HEK293 (cell line): ENCODE results near the gene ABHD14A.

Experiments used
- ZNF114 ChIP-seq: fragments of 450-650 bp; formaldehyde crosslinking; IDR thresholded peaks from 2 replicates; pipeline ENCODE4 v1.5.0; 2017; ENCODE audit warnings: missing biosample characterization, missing genetic modification characterization
- ZNF121 ChIP-seq: fragments of 450-650 bp; formaldehyde crosslinking; IDR thresholded peaks from 2 replicates; pipeline ENCODE4 v1.5.1; 2016; ENCODE audit warnings: missing biosample characterization, missing genetic modification characterization
- ZNF274 ChIP-seq, 2 experiments: fragments of 200-500 bp in 1 of 2; fragments of 450-650 bp in 1 of 2; sonication (Bioruptor generic) in 1 of 2; formaldehyde crosslinking in 1 of 2; IDR thresholded peaks; 2 replicates each; pipeline versions ENCODE4 v1.5.1 to v1.6.1; 2014 to 2016; ENCODE audit warnings: borderline replicate concordance in 1 of 2, inconsistent platforms in 1 of 2, low read length in 1 of 2, missing biosample characterization in 1 of 2, missing genetic modification characterization in 1 of 2
- ZNF292 ChIP-seq: fragments of 450-650 bp; formaldehyde crosslinking; IDR thresholded peaks from 2 replicates; pipeline ENCODE4 v1.5.1; 2016; ENCODE audit warnings: low read depth, missing biosample characterization, missing genetic modification characterization, borderline replicate concordance
- ZNF549 ChIP-seq: fragments of 450-650 bp; IDR thresholded peaks from 2 replicates; pipeline ENCODE4 v1.5.1; 2018; ENCODE audit warnings: missing biosample characterization, missing genetic modification characterization, mild to moderate bottlenecking, inconsistent platforms, moderate library complexity
- ZNF561 ChIP-seq: fragments of 450-650 bp; IDR thresholded peaks from 2 replicates; pipeline ENCODE4 v1.5.1; 2018; ENCODE audit warnings: missing biosample characterization, missing genetic modification characterization, borderline replicate concordance
- TF ChIP-seq, protein P1 (sequence below): fragments of 450-650 bp; formaldehyde crosslinking; IDR thresholded peaks from 2 replicates; pipeline ENCODE4 v1.5.1; 2016; ENCODE audit warnings: missing biosample characterization, missing genetic modification characterization
- TF ChIP-seq, protein P2 (sequence below): fragments of 450-650 bp; formaldehyde crosslinking; IDR thresholded peaks from 2 replicates; pipeline ENCODE4 v1.5.1; 2016; ENCODE audit warnings: missing biosample characterization, missing genetic modification characterization
- TF ChIP-seq, protein P3 (sequence below): IDR thresholded peaks from 2 replicates; pipeline ENCODE4 v1.6.1; 2011; ENCODE audit warnings: mild to moderate bottlenecking, low read depth, low read length, borderline replicate concordance
- TF ChIP-seq, protein P4 (sequence below): fragments of 450-650 bp; IDR thresholded peaks from 2 replicates; pipeline ENCODE4 v1.5.1; 2018; ENCODE audit warnings: missing biosample characterization, missing genetic modification characterization

DNA sequence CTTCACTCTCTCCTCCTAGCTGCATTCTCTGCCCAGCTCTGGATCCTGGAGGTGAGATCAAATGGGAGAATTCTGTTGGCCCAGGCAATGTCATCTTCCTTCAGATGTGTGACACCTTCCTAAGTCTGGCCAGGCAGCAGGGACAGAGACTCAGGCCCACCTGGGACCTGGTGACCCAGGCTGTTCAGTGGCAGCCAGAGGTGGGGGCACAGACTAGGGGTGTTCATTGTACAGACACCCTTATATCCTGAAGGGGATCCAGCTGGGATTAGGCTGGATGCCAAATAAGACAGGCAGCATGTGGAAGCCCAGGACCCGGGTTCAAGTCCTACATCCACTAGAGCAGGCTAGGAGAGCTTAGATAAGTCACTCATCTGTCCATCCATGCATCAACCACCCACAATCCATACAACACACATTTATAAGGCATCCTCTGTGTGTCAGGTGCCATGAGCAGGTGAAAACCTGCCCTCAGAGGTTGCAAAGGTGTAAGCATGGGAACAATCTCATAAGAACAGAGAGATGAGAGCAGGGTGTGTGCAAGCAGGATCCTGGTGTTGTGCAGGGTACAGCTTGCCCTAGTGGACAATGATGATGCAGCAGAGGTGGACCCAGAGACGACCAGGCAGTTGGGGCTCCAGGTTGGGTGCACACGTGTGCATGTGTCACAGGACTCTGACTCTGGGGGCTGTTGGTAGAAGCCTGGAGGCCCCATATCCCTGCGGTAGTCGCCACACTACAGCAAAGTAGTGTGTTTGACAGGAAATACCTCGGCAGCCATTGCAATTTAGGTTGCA, 39.1 kb downstream of the ABHD14A start:
- TF ChIP-seq ZNF549 (no peak), ZNF274 (IDR thresholded peaks at IDR 0.05; ENCODE audit: low read length) (no peak), ZNF274 (tag by site-specific recombination; IDR thresholded peaks at IDR 0.05; ENCODE audit: borderline replicate concordance) (no peak), ZNF561 (no peak), ZNF114 (tag by site-specific recombination) (no peak), ZNF292 (tag by site-specific recombination) (no peak), ZNF121 (tag by site-specific recombination) (no peak)
- TF ChIP-seq, protein P1, sequence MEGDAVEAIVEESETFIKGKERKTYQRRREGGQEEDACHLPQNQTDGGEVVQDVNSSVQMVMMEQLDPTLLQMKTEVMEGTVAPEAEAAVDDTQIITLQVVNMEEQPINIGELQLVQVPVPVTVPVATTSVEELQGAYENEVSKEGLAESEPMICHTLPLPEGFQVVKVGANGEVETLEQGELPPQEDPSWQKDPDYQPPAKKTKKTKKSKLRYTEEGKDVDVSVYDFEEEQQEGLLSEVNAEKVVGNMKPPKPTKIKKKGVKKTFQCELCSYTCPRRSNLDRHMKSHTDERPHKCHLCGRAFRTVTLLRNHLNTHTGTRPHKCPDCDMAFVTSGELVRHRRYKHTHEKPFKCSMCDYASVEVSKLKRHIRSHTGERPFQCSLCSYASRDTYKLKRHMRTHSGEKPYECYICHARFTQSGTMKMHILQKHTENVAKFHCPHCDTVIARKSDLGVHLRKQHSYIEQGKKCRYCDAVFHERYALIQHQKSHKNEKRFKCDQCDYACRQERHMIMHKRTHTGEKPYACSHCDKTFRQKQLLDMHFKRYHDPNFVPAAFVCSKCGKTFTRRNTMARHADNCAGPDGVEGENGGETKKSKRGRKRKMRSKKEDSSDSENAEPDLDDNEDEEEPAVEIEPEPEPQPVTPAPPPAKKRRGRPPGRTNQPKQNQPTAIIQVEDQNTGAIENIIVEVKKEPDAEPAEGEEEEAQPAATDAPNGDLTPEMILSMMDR (tag by site-specific recombination): no peak
- TF ChIP-seq, protein P2, sequence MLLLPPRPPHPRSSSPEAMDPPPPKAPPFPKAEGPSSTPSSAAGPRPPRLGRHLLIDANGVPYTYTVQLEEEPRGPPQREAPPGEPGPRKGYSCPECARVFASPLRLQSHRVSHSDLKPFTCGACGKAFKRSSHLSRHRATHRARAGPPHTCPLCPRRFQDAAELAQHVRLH (tag by site-specific recombination): no peak
- TF ChIP-seq, protein P3, sequence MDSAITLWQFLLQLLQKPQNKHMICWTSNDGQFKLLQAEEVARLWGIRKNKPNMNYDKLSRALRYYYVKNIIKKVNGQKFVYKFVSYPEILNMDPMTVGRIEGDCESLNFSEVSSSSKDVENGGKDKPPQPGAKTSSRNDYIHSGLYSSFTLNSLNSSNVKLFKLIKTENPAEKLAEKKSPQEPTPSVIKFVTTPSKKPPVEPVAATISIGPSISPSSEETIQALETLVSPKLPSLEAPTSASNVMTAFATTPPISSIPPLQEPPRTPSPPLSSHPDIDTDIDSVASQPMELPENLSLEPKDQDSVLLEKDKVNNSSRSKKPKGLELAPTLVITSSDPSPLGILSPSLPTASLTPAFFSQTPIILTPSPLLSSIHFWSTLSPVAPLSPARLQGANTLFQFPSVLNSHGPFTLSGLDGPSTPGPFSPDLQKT: no peak
- TF ChIP-seq, protein P4, sequence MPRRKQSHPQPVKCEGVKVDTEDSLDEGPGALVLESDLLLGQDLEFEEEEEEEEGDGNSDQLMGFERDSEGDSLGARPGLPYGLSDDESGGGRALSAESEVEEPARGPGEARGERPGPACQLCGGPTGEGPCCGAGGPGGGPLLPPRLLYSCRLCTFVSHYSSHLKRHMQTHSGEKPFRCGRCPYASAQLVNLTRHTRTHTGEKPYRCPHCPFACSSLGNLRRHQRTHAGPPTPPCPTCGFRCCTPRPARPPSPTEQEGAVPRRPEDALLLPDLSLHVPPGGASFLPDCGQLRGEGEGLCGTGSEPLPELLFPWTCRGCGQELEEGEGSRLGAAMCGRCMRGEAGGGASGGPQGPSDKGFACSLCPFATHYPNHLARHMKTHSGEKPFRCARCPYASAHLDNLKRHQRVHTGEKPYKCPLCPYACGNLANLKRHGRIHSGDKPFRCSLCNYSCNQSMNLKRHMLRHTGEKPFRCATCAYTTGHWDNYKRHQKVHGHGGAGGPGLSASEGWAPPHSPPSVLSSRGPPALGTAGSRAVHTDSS: no peak
